ENCODE data around the gene MICU1. TPM values are rescaled to one million over a fixed set of nuclear protein-coding genes. Genes with fewer than 3 reads are reported as not detected.

Gene MICU1
- total and polyA plus RNA-seq, 2 donors (not counting 3 experiments of a cell fraction or from before 2014, with no cell fraction given): 27.5 to 48.0 TPM

GRCh38 chr10:72587568-72587967 is 38.3 kb downstream of the MICU1 start:
- ChIA-PET POLR2A (no interaction called here), CTCF (no interaction called here)
- dilution Hi-C loops (cut with MboI; ENCODE audit: extremely low pct_ligation_motif_present, low sequenced_read_pairs) (no loop called here), intact Hi-C loops (cut with micrococcal nuclease) (no loop called here)
- H3K4me3 ChIP-seq (replicated peaks in 1 of 3; ENCODE audit: insufficient read depth in 1 of 3, low read depth in 1 of 3, low read length in 3 of 3): no peak overlapping the region
- no peak overlapping the region for H3K27ac ChIP-seq (ENCODE audit: insufficient read depth, low read depth, low read length)
- H3K9ac ChIP-seq (replicated peaks; ENCODE audit: extremely low read depth, insufficient read depth, low read length): no peak overlapping the region
- no peaks in the 10 kb centered on the region for H3K36me3 ChIP-seq (ENCODE audit: control insufficient read depth in 2 of 2, extremely low read depth in 1 of 2, insufficient read depth in 2 of 2, low read length in 2 of 2)
- no TSS peak for BruUV-seq (replicated peaks)
- H3K27me3 ChIP-seq (ENCODE audit: control insufficient read depth in 2 of 2, insufficient read depth in 2 of 2, low read length in 2 of 2): no peaks in the 10 kb centered on the region
- H2AFZ ChIP-seq (ENCODE audit: low read depth, low read length): no peak overlapping the region
- H3K79me2 ChIP-seq (ENCODE audit: control insufficient read depth, insufficient read depth, low read length): peaks cover 8% of the 10 kb centered on the region
- no peaks in the 10 kb centered on the region for H3K9me1 ChIP-seq (replicated peaks; ENCODE audit: control insufficient read depth, extremely low read depth, insufficient read depth, low read length)
- H4K20me1 ChIP-seq (replicated peaks; ENCODE audit: control insufficient read depth, extremely low read depth, insufficient read depth, low read length): no peaks in the 10 kb centered on the region
- no peaks in the 10 kb centered on the region for H3K4me1 ChIP-seq (ENCODE audit: control insufficient read depth, extremely low read depth, insufficient read depth, low read length)
- no peak for TF ChIP-seq EZH2 (IDR thresholded peaks at IDR 0.05; ENCODE audit: borderline replicate concordance, low read depth, low read length, severe bottlenecking)
- TF ChIP-seq POLR2AphosphoS5 (IDR thresholded peaks at IDR 0.05; ENCODE audit: insufficient read depth, low read depth, low read length): no peak
- TF ChIP-seq GATA2 (IDR thresholded peaks at IDR 0.05; ENCODE audit: insufficient read depth, insufficient read length, low read depth, low read length): no peak
- no peak for TF ChIP-seq CTCF (IDR thresholded peaks at IDR 0.05; ENCODE audit: extremely low read depth in 1 of 2, insufficient read depth in 1 of 2, low read depth in 1 of 2, low read length in 2 of 2)
- no peak for TF ChIP-seq MAX (IDR thresholded peaks at IDR 0.05; ENCODE audit: insufficient read depth, insufficient read length)
- no peak for TF ChIP-seq FOS (IDR thresholded peaks at IDR 0.05; ENCODE audit: borderline replicate concordance, insufficient read depth, low read length)
- TF ChIP-seq POLR2A (IDR thresholded peaks at IDR 0.05; ENCODE audit: low read depth, low read length): no peak
- TF ChIP-seq MYC (IDR thresholded peaks at IDR 0.05; ENCODE audit: low read depth, low read length): no peak
- no peak for TF ChIP-seq JUN (IDR thresholded peaks at IDR 0.05; ENCODE audit: borderline replicate concordance, insufficient read depth, insufficient read length, low read depth)
- DNase-seq (ENCODE audit: low read depth, low spot score) (no peak), FAIRE-seq (no peak)
- no peak overlapping the region for H3K4me2 ChIP-seq (ENCODE audit: insufficient read depth, low read length)
- no peaks in the 10 kb centered on the region for H3K9me3 ChIP-seq (replicated peaks; ENCODE audit: control insufficient read depth, insufficient read depth, low read length)

Data from endothelial cell of umbilical vein (primary cell).